Body of pancreas (tissue), 4 donors: ENCODE data around the gene BBIP1. TPM values are rescaled to one million over a fixed set of nuclear protein-coding genes. Genes with fewer than 3 reads are reported as not detected.

Experiments used
- ATAC-seq: fragments of 150-250 bp; one replicate; pipeline ENCODE4 v1.9.1; 2016
- DNase-seq, 4 donors: peaks; one replicate each; pipeline ENCODE4 v3.0.0-alpha.2; 2019
- H3K27ac ChIP-seq, 4 donors: fragments of 200-600 bp; sonication (generic); 1 replicate in 3 of 4; 2 replicates in 1 of 4; pipeline versions ENCODE4 v1.5.1 to v1.6.1; 2016 to 2019; ENCODE audit warnings: mild to moderate bottlenecking in 1 of 4, mixed read lengths in 1 of 4, moderate library complexity in 1 of 4
- H3K27me3 ChIP-seq, 2 donors: fragments of 200-600 bp; sonication (generic); one replicate each; pipeline ENCODE4 v1.6.0; 2016; ENCODE audit warnings: mild to moderate bottlenecking in 1 of 2
- H3K36me3 ChIP-seq, 2 donors: fragments of 200-600 bp; sonication (generic); replicated peaks in 1 of 2; 2 replicates each; pipeline ENCODE4 v1.5.1; 2016; ENCODE audit warnings: low read depth in 2 of 2; ENCODE audit not compliant: insufficient read depth in 1 of 2
- H3K4me1 ChIP-seq: fragments of 200-600 bp; sonication (generic); one replicate; pipeline ENCODE4 v1.6.0; 2016
- H3K4me3 ChIP-seq, 2 donors: fragments of 200-600 bp; sonication (generic); 1 replicate in 1 of 2; 2 replicates in 1 of 2; pipeline ENCODE4 v1.5.1; 2016 to 2019
- H3K9me3 ChIP-seq, 3 donors: fragments of 200-600 bp; sonication (generic); 1 replicate in 2 of 3; 2 replicates in 1 of 3; pipeline ENCODE4 v1.5.1; 2016
- POLR2A ChIP-seq, 3 donors: fragments of 450-650 bp; IDR thresholded peaks; one replicate each; pipeline ENCODE4 v1.6.1; 2016; ENCODE audit warnings: antibody characterized with exemption in 3 of 3, mild to moderate bottlenecking in 2 of 3
- WGBS, 2 donors: methylation state at CpG; one replicate each; pipeline ENCODE4 v1.1.5; 2017; 5-methylcytosine and 5-hydroxymethylcytosine counted together
- intact Hi-C: fragments of 100-400 bp; cut with DNase I; formaldehyde crosslinking; loops from one replicate; pipeline ENCODE4 v1.15.1; 2023
- total RNA-seq, 2 donors: library from RNA; depleted of rRNA; stranded (reverse); fragments of >200 nt; gene quantifications; one replicate each; pipeline ENCODE4 v1.1.0, GENCODE V29; 2016
- TF ChIP-seq, protein P1 (sequence below), 7 experiments: fragments of 450-650 bp in 4 of 7; fragments of 200-600 bp in 3 of 7; sonication (generic) in 3 of 7; IDR thresholded peaks; one replicate each; pipeline ENCODE4 v1.5.1; 2016 to 2019; ENCODE audit warnings: antibody characterized with exemption in 7 of 7

The BBIP1 gene
- total RNA-seq, 2 donors from 2014 or later, result 2.0 to 22.3 TPM

- H3K27ac ChIP-seq, result peak overlapping the region in 1 of 4 donors; percentile 49
- DNase-seq (no peak), ATAC-seq (peak; percentile 49)
- no peaks in the 10 kb centered on the region for H3K9me3 ChIP-seq
- WGBS, 2 donors, result 6 to 10% methylated on average over 4 of the region's 4 CpGs
- intact Hi-C loops, result loop anchor here (10.0 kb wide), 1 partner anchor 89 kb away; no protein-coding TSS in a partner anchor
- no peaks in the 10 kb centered on the region for H3K27me3 ChIP-seq
- TF ChIP-seq POLR2A (IDR thresholded peaks at IDR 0.05), result no peak
- TF ChIP-seq, protein P1, sequence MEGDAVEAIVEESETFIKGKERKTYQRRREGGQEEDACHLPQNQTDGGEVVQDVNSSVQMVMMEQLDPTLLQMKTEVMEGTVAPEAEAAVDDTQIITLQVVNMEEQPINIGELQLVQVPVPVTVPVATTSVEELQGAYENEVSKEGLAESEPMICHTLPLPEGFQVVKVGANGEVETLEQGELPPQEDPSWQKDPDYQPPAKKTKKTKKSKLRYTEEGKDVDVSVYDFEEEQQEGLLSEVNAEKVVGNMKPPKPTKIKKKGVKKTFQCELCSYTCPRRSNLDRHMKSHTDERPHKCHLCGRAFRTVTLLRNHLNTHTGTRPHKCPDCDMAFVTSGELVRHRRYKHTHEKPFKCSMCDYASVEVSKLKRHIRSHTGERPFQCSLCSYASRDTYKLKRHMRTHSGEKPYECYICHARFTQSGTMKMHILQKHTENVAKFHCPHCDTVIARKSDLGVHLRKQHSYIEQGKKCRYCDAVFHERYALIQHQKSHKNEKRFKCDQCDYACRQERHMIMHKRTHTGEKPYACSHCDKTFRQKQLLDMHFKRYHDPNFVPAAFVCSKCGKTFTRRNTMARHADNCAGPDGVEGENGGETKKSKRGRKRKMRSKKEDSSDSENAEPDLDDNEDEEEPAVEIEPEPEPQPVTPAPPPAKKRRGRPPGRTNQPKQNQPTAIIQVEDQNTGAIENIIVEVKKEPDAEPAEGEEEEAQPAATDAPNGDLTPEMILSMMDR (IDR thresholded peaks at IDR 0.05), result peak; percentile 31 to 66 (median 56)
- H3K4me1 ChIP-seq, result peaks cover 87% of the 10 kb centered on the region
- peaks cover 20 to 37% of the 10 kb centered on the region in 2 donors for H3K36me3 ChIP-seq
- no peak overlapping the region for H3K4me3 ChIP-seq
These were observed 25.3 kb downstream of the BBIP1 start for GRCh38 chr10:110893559-110894179.

DNA sequence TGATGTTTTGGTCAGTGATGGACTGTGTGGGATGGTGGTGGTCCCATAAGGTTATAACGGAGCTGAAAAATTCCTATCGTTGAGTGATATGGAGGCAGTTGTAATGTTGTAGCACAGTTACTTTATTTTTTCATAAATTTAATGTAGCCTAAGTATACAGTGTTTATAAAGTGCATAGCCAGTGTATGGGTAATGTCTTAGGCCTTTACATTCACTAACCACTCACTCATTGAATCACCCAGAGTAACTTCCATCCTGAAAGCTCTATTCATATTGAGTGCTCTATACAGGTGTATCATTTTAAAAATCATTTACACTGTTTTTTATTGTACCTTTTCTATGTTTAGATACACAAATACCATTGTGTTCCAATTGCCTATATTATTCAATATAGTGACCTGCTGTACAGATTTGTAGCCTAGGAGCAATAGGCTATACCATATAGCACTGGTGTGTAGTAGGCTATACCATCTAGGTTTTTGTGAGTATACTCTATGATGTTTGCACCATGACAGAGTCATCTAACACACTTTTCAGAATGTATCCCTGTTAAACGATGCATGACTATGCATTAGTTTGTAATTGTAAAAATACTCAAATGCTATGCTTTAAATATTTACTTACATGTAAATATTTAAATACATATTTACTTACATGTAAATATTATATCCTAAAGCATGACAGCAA is 26.2 kb downstream of the BBIP1 start:
- no peak for DNase-seq
- intact Hi-C loops, result loop anchor here (10.0 kb wide), 1 partner anchor 88 kb away; no protein-coding TSS in a partner anchor
- Histone ChIP-seq H3K27ac (peak overlapping the region in 2 of 4 donors; percentile 33 to 49), H3K4me3 (no peak overlapping the region), H3K27me3 (no peaks in the 10 kb centered on the region), H3K4me1 (peaks cover 82% of the 10 kb centered on the region), H3K36me3 (peaks cover 19 to 36% of the 10 kb centered on the region in 2 donors), H3K9me3 (no peaks in the 10 kb centered on the region)
- peak; percentile 12 for ATAC-seq
- 41 to 48% methylated on average over 3 of the region's 3 CpGs for WGBS, 2 donors
- no peak for TF ChIP-seq POLR2A (IDR thresholded peaks at IDR 0.05)
- TF ChIP-seq, protein P1 (IDR thresholded peaks at IDR 0.05), result no peak

GRCh38 chr10:110887560-110887959 is 31.4 kb downstream of the BBIP1 start:
- intact Hi-C loops, result loop anchor here (10.0 kb wide), 1 partner anchor 143 kb away; no protein-coding TSS in a partner anchor
- ATAC-seq (no peak), DNase-seq (no peak)
- Histone ChIP-seq H3K27ac (peak overlapping the region in 2 of 4 donors; percentile 17 to 99), H3K9me3 (no peaks in the 10 kb centered on the region), H3K4me1 (peaks cover 74% of the 10 kb centered on the region), H3K27me3 (no peaks in the 10 kb centered on the region), H3K36me3 (peaks cover 12 to 37% of the 10 kb centered on the region in 2 donors), H3K4me3 (no peak overlapping the region)
- TF ChIP-seq, protein P1 (IDR thresholded peaks at IDR 0.05), result no peak
- no peak for TF ChIP-seq POLR2A (IDR thresholded peaks at IDR 0.05)
- 43 to 49% methylated on average over 1 of the region's 1 CpG for WGBS, 2 donors

DNA sequence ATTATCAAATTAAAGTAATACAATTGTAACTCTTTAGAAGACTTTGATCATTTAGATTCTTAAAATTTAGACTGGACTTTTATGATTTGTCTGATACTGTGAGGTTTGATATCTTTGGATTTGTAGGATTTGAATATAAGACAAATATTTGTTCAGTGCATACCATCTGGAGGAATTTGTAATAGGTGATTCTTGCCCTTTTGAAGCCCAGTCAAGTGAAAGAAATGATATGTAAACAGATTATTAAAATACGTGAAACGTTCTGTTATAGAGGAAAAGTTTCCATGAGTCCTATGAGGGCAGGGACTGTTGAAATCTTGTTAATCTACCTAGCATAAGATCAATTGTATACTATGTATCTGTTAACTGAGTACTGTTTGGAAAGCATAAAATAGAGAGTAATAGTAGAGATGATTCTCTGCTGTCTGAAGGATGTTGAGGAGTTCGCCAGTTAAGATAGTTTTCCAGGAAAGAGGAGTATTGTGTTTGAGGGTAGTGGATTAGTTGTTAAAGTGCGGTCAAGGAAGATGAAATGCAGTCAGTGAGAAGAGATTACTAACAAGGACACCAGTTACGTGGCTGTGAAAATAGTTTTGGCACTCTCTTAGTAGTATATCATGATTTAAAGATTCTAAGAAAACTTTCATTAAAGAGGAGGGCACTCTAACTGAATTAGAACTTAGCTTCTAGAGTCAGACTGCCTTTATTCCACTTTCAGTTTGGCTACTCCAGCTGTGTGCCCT is 32.9 kb downstream of the BBIP1 start:
- intact Hi-C loops, result loop anchor here (10.0 kb wide), 1 partner anchor 141 kb away; no protein-coding TSS in a partner anchor
- H3K9me3 ChIP-seq, result no peaks in the 10 kb centered on the region
- H3K27me3 ChIP-seq, result no peaks in the 10 kb centered on the region
- no peak for TF ChIP-seq POLR2A (IDR thresholded peaks at IDR 0.05)
- H3K27ac ChIP-seq, result peak overlapping the region in 3 of 4 donors; percentile 23 to 99 (median 45)
- H3K36me3 ChIP-seq, result peaks cover 12 to 35% of the 10 kb centered on the region in 2 donors
- peaks cover 65% of the 10 kb centered on the region for H3K4me1 ChIP-seq
- ATAC-seq (peak; percentile 7), DNase-seq (no peak)
- H3K4me3 ChIP-seq, result no peak overlapping the region
- 21 to 25% methylated on average over 5 of the region's 5 CpGs for WGBS, 2 donors

DNA sequence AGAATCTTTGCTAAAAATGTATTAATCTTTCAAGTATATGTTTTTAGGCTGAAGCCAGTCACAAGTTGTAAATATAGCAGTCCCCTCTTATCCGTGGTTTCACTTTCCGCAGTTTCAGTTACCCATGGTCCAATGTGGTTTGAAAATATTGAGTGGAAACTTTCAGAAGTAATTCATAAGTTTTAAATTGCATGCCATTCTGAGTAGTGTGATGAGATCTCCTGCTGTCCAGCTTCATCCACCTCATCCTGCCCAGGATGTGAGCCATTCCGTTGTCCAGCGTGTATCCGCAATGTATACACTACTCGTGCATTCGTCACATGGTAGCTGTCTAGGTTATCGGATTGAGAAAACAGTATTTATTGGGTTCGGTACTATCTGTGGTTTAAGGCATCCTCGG is 35.1 kb downstream of the BBIP1 start:
- DNase-seq, result no peak
- intact Hi-C loops, result loop anchor here (10.0 kb wide), 1 partner anchor 139 kb away; no protein-coding TSS in a partner anchor
- peaks cover 65% of the 10 kb centered on the region for H3K4me1 ChIP-seq
- WGBS, 2 donors, result 42% methylated on average over 10 of the region's 10 CpGs
- ATAC-seq, result no peak
- TF ChIP-seq, protein P1 (IDR thresholded peaks at IDR 0.05), result no peak
- TF ChIP-seq POLR2A (IDR thresholded peaks at IDR 0.05), result no peak
- H3K4me3 ChIP-seq, result no peak overlapping the region
- no peaks in the 10 kb centered on the region for H3K27me3 ChIP-seq
- H3K36me3 ChIP-seq, result peaks cover 7 to 28% of the 10 kb centered on the region in 2 donors
- peak overlapping the region; percentile 1 to 99 (median 45) for H3K27ac ChIP-seq
- no peaks in the 10 kb centered on the region for H3K9me3 ChIP-seq
